ENCODE results near the gene INAFM1.

Gene INAFM1

DNA sequence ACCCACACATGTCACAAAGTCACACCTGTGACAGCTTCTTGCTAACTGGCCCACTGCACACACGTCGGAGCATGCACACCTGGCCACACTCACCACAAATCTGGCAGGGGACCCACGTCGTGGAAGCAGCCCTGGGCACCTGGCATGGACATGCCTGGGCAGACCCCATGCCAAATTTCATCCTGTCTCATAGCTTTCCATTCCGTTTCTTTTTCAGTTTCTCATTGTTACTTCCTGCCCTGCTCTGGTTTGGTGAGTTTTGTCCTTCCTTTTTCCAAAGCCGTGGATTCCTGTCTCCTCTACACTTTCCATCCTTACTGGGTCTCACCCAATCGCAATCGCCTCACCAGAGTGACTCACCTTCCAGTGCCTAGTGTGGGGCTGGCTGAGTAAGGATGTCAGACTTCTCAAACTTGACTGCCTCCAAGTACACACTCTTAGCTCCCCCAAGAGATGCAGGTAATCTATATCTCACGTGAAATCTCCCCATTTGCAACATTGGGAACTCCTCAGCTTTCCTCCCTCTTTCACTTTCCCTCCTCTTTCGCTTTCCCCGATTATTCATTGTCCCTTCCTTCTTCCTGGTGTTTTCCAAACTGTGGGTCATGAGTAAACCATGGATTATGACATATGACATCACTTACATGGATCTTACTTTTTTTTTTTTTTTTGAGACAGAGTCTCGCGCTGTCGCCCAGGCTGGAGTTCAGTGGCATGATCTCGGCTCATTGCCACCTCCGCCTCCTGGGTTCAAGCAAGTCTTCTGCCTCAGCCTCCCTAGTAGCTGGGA, 42.1 kb upstream of the INAFM1 start:
- ChIA-PET POLR2A (interaction anchor here (0.5 to 1.2 kb wide), 3 partner anchors 11 to 460 kb away, joined by 3 to 5 read pairs (median 4); partner anchors contain the start of gene CCDC9), CTCF (interaction anchor here (0.8 to 4.8 kb wide), 5 partner anchors 14 to 31 kb away, joined by 3 to 76 read pairs (median 4); partner anchors contain the start of gene CCDC9)
- TF ChIP-seq, protein P1, sequence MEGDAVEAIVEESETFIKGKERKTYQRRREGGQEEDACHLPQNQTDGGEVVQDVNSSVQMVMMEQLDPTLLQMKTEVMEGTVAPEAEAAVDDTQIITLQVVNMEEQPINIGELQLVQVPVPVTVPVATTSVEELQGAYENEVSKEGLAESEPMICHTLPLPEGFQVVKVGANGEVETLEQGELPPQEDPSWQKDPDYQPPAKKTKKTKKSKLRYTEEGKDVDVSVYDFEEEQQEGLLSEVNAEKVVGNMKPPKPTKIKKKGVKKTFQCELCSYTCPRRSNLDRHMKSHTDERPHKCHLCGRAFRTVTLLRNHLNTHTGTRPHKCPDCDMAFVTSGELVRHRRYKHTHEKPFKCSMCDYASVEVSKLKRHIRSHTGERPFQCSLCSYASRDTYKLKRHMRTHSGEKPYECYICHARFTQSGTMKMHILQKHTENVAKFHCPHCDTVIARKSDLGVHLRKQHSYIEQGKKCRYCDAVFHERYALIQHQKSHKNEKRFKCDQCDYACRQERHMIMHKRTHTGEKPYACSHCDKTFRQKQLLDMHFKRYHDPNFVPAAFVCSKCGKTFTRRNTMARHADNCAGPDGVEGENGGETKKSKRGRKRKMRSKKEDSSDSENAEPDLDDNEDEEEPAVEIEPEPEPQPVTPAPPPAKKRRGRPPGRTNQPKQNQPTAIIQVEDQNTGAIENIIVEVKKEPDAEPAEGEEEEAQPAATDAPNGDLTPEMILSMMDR (IDR thresholded peaks at IDR 0.05; ENCODE audit: control extremely low read depth, extremely low read depth, low read depth, missing control alignments), result no peak
- peak; percentile 21 for DNase-seq (ENCODE audit: extremely low spot score)

GRCh38 chr19:47236072-47236675, 38.5 kb upstream of the INAFM1 start:
- POLR2A ChIA-PET, result interaction anchor here (0.7 to 1.3 kb wide), 2 partner anchors 10 kb away, joined by 3 read pairs; no protein-coding TSS in a partner anchor
- CTCF ChIA-PET, result interaction anchor here (1.5 to 4.8 kb wide), 4 partner anchors 10 to 26 kb away, joined by 4 to 76 read pairs (median 11); no protein-coding TSS in a partner anchor
- DNase-seq (ENCODE audit: extremely low spot score), result no peak
- TF ChIP-seq, protein P1 (IDR thresholded peaks at IDR 0.05; ENCODE audit: control extremely low read depth, extremely low read depth, low read depth, missing control alignments), result no peak

DNA sequence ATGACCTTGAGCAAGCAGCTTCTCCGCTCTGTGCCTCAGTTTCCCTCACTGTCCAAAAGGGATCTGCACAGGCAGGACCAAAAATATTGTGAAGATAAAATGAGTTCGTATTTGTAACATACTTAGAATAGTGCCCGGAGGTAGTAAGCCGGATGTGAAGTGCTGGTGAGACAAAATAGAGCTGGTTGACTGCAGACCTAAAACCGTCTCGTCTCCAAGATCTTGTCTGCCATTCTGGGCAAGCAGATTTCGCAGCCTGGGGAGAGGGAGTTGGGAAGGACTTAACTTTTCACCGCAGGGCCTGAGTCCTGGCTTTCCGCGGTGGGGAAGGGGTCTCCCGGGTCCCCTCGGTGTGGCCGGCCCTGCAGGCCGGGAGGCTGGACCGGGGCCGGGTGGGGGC, 35.5 kb upstream of the INAFM1 start:
- POLR2A ChIA-PET, result interaction anchor here (0.8 to 1.8 kb wide), 2 partner anchors 11 to 13 kb away, joined by 4 to 11 read pairs; no protein-coding TSS in a partner anchor
- TF ChIP-seq, protein P1 (IDR thresholded peaks at IDR 0.05; ENCODE audit: control extremely low read depth, extremely low read depth, low read depth, missing control alignments), result no peak
- CTCF ChIA-PET, result interaction anchor here (1.9 to 3.2 kb wide), 2 partner anchors 9 to 28 kb away, joined by 6 to 15 read pairs; no protein-coding TSS in a partner anchor

GRCh38 chr19:47239610-47240296, 34.9 kb upstream of the INAFM1 start:
- ChIA-PET CTCF (interaction anchor here (1.5 to 3.2 kb wide), 3 partner anchors 8 to 30 kb away, joined by 5 to 15 read pairs (median 6); no protein-coding TSS in a partner anchor), POLR2A (interaction anchor here (0.8 to 1.8 kb wide), 2 partner anchors 12 to 14 kb away, joined by 4 to 11 read pairs; no protein-coding TSS in a partner anchor)
- DNase-seq (ENCODE audit: extremely low spot score), result peak; percentile 32
- TF ChIP-seq, protein P1 (IDR thresholded peaks at IDR 0.05; ENCODE audit: control extremely low read depth, extremely low read depth, low read depth, missing control alignments), result no peak

More for the DNA sequence above, 35.5 kb upstream of the INAFM1 start:
- no peak for DNase-seq (ENCODE audit: extremely low spot score)

GRCh38 chr19:47240556-47240955, 34.1 kb upstream of the INAFM1 start:
- no peak for DNase-seq (ENCODE audit: extremely low spot score)
- TF ChIP-seq, protein P1 (IDR thresholded peaks at IDR 0.05; ENCODE audit: control extremely low read depth, extremely low read depth, low read depth, missing control alignments), result no peak
- ChIA-PET POLR2A (interaction anchor here (0.6 kb wide), 1 partner anchor 39 kb away, joined by 4 read pairs; no protein-coding TSS in a partner anchor), CTCF (interaction anchor here (1.5 kb wide), 1 partner anchor 30 kb away, joined by 5 read pairs; no protein-coding TSS in a partner anchor)
